T-cell (primary cell): Measurements from ENCODE around the gene TMEM236. TPM values are rescaled to one million over a fixed set of nuclear protein-coding genes. Genes with fewer than 3 reads are reported as not detected.
A peak's percentile ranks its signal among the peaks of the same experiment; 100 is the strongest.

Source experiments
- ATAC-seq, 4 experiments: fragments of 200-7000 bp in 3 of 4; fragments of 150-1000 bp in 1 of 4; cut with Tn5 transposase; replicated peaks in 1 of 4; 1 replicate in 3 of 4; 2 replicates in 1 of 4; pipeline ENCODE4 v1.10.0; 2021; ENCODE audit warnings: moderate library complexity in 3 of 4, mild to moderate bottlenecking in 2 of 4, moderate number of reproducible peaks in 1 of 4
- CTCF ChIA-PET, 2 donors: fragments of 300-600 bp; sonication (Branson Sonifier 250); formaldehyde crosslinking; loops; one replicate each; lab custom pipeline; 2022; ENCODE audit warnings: antibody characterized with exemption in 2 of 2; lab: Charles Lee
- POLR2A ChIA-PET, 2 donors: fragments of 300-600 bp; sonication (Branson Sonifier 250); formaldehyde crosslinking; loops; one replicate each; lab custom pipeline; 2022; ENCODE audit warnings: antibody characterized with exemption in 2 of 2; lab: Charles Lee
- DNase-seq, 35 experiments: peaks; one replicate each; pipeline versions ENCODE4 v3.0.0 to v3.0.0-alpha.2; 2013 to 2023
- H3K27ac ChIP-seq: one replicate; pipeline ENCODE4 v1.5.1; 2013; ENCODE audit warnings: low read length
- H3K27me3 ChIP-seq, 2 experiments: replicated peaks in 1 of 2; 1 replicate in 1 of 2; 2 replicates in 1 of 2; pipeline versions ENCODE4 v1.6.1 to v1.7.0; 2013; ENCODE audit warnings: low read length in 1 of 2, mixed read lengths in 1 of 2; ENCODE audit not compliant: control insufficient read depth in 2 of 2, insufficient read depth in 2 of 2; ENCODE audit errors: extremely low read depth in 1 of 2
- H3K36me3 ChIP-seq, 2 donors: 1 replicate in 1 of 2; 2 replicates in 1 of 2; pipeline versions ENCODE4 v1.6.1 to v1.7.0; 2013; ENCODE audit warnings: low read length in 1 of 2; ENCODE audit not compliant: control insufficient read depth in 2 of 2, insufficient read depth in 1 of 2; ENCODE audit errors: extremely low read depth in 1 of 2
- H3K4me1 ChIP-seq, 2 experiments: 1 replicate in 1 of 2; 2 replicates in 1 of 2; pipeline versions ENCODE4 v1.6.1 to v1.7.0; 2013; ENCODE audit warnings: low read length in 2 of 2, mixed read lengths in 1 of 2; ENCODE audit not compliant: insufficient read depth in 2 of 2, control insufficient read depth in 1 of 2; ENCODE audit errors: extremely low read depth in 1 of 2
- H3K4me3 ChIP-seq, 2 donors: 1 replicate in 1 of 2; 2 replicates in 1 of 2; pipeline versions ENCODE4 v1.5.1 to v1.7.0; 2013; ENCODE audit warnings: mild to moderate bottlenecking in 2 of 2, low read length in 1 of 2, moderate library complexity in 1 of 2; ENCODE audit not compliant: control insufficient read depth in 1 of 2; ENCODE audit errors: extremely low read depth in 1 of 2
- H3K9me3 ChIP-seq: 2 replicates; pipeline ENCODE4 v1.7.0; 2013
- H3K27ac Mint-ChIP-seq, 2 donors: one replicate each; pipeline ENCODE4 v1.8.0; 2020 to 2021; ENCODE audit warnings: mild to moderate bottlenecking in 2 of 2, mixed read lengths in 2 of 2
- H3K27me3 Mint-ChIP-seq, 2 donors: one replicate each; pipeline ENCODE4 v1.8.0; 2021 to 2022; ENCODE audit warnings: mixed read lengths in 2 of 2
- H3K36me3 Mint-ChIP-seq: one replicate; pipeline ENCODE4 v1.8.0; 2021; ENCODE audit warnings: mixed read lengths
- H3K4me1 Mint-ChIP-seq, 3 donors: one replicate each; pipeline ENCODE4 v1.8.0; 2020 to 2022; ENCODE audit warnings: mixed read lengths in 3 of 3, mild to moderate bottlenecking in 1 of 3
- H3K4me3 Mint-ChIP-seq, 3 donors: one replicate each; pipeline ENCODE4 v1.8.0; 2020 to 2022; ENCODE audit warnings: mild to moderate bottlenecking in 3 of 3, mixed read lengths in 3 of 3, moderate library complexity in 3 of 3
- H3K9me3 Mint-ChIP-seq, 3 donors: one replicate each; pipeline ENCODE4 v1.8.0; 2020 to 2022; ENCODE audit warnings: mixed read lengths in 3 of 3
- WGBS: methylation state at CpG from one replicate; pipeline ENCODE4 v1.1.5; 2013; ENCODE audit warnings: missing lambda C conversion rate; ENCODE audit not compliant: insufficient coverage; 5-methylcytosine and 5-hydroxymethylcytosine counted together
- total RNA-seq, 35 experiments: library from RNA in 6 of 35; stranded (reverse) in 6 of 35; fragments of 120-200 nt in 1 of 35; gene quantifications; one replicate each; pipeline versions ENCODE4 v1.2.1 to v1.2.4 and lab custom pipeline; 2013 to 2026

The TMEM236 gene
- total RNA-seq, 5 donors from 2014 or later (not counting 1 experiment from before 2014, with no cell fraction given) = 0.03 to 0.38 (median 0.07) TPM; not detected in 1

- Mint-ChIP-seq H3K27ac (no peak overlapping the region), H3K36me3 (no peaks in the 10 kb centered on the region), H3K9me3 (no peaks in the 10 kb centered on the region), H3K4me1 (peaks cover 0 to 4% (median 0%) of the 10 kb centered on the region in 3 donors), H3K27me3 (no peaks in the 10 kb centered on the region), H3K4me3 (no peak overlapping the region)
- H3K4me1 ChIP-seq = no peaks in the 10 kb centered on the region
- no peak overlapping the region for H3K27ac ChIP-seq
- no peaks in the 10 kb centered on the region for H3K36me3 ChIP-seq
- no peaks in the 10 kb centered on the region for H3K9me3 ChIP-seq
- ChIA-PET POLR2A (no interaction called here), CTCF (interaction anchor here (0.5 to 1.1 kb wide), 10 partner anchors 93 to 1153 kb away, joined by 3 to 9 read pairs (median 4); partner anchors contain the start of gene STAM (in 1 of the 2))
- no peak overlapping the region for H3K4me3 ChIP-seq
- 32% methylated on average over 5 of the region's 12 CpGs for WGBS
- ATAC-seq (no peak), DNase-seq (peak in 1 of 35 experiments; percentile 57)
- H3K27me3 ChIP-seq = peaks cover 0 to 2% of the 10 kb centered on the region in 2 experiments
Measured at GRCh38 chr10:17737027-17737965, 14.7 kb upstream of the TMEM236 start.

GRCh38 chr10:17740668-17741067, 11.3 kb upstream of the TMEM236 start:
- ATAC-seq (no peak), DNase-seq (no peak)
- no CpG with 5 or more reads among the region's 1 CpG for WGBS
- Mint-ChIP-seq H3K4me3 (no peak overlapping the region), H3K4me1 (peaks cover 3 to 9% (median 8%) of the 10 kb centered on the region in 3 donors), H3K9me3 (no peaks in the 10 kb centered on the region), H3K27me3 (no peaks in the 10 kb centered on the region), H3K27ac (no peak overlapping the region), H3K36me3 (no peaks in the 10 kb centered on the region)
- Histone ChIP-seq H3K4me1 (peaks cover 3 to 5% of the 10 kb centered on the region in 2 experiments), H3K27me3 (peaks cover 0 to 2% of the 10 kb centered on the region in 2 experiments), H3K36me3 (no peaks in the 10 kb centered on the region), H3K27ac (no peak overlapping the region), H3K9me3 (no peaks in the 10 kb centered on the region), H3K4me3 (no peak overlapping the region)
- POLR2A ChIA-PET = no interaction called here
- CTCF ChIA-PET = no interaction called here

- Mint-ChIP-seq H3K27me3 (no peaks in the 10 kb centered on the region), H3K9me3 (no peaks in the 10 kb centered on the region), H3K36me3 (no peaks in the 10 kb centered on the region), H3K4me1 (peaks cover 3 to 8% (median 5%) of the 10 kb centered on the region in 3 donors), H3K27ac (no peak overlapping the region), H3K4me3 (no peak overlapping the region)
- Histone ChIP-seq H3K4me1 (peaks cover 3 to 5% of the 10 kb centered on the region in 2 experiments), H3K27ac (no peak overlapping the region), H3K36me3 (no peaks in the 10 kb centered on the region), H3K9me3 (no peaks in the 10 kb centered on the region), H3K27me3 (peaks cover 0 to 2% of the 10 kb centered on the region in 2 experiments), H3K4me3 (no peak overlapping the region)
- WGBS = 67% methylated on average over 3 of the region's 14 CpGs
- POLR2A ChIA-PET = no interaction called here
- DNase-seq (peak; percentile 20 to 75 (median 60)), ATAC-seq (peak in 3 of 4 experiments; percentile 33 to 44 (median 35))
- CTCF ChIA-PET = interaction anchor here (0.5 to 1.8 kb wide), 9 partner anchors 16 to 490 kb away, joined by 3 to 17 read pairs (median 4); no protein-coding TSS in a partner anchor
Measured at GRCh38 chr10:17742918-17743317, 9.1 kb upstream of the TMEM236 start.

- Histone ChIP-seq H3K27me3 (peaks cover 0 to 2% of the 10 kb centered on the region in 2 experiments), H3K4me3 (no peak overlapping the region), H3K4me1 (peaks cover 3 to 5% of the 10 kb centered on the region in 2 experiments), H3K36me3 (no peaks in the 10 kb centered on the region), H3K9me3 (no peaks in the 10 kb centered on the region), H3K27ac (no peak overlapping the region)
- Mint-ChIP-seq H3K36me3 (no peaks in the 10 kb centered on the region), H3K27me3 (no peaks in the 10 kb centered on the region), H3K27ac (no peak overlapping the region), H3K4me1 (peaks cover 3 to 8% (median 5%) of the 10 kb centered on the region in 3 donors), H3K4me3 (no peak overlapping the region), H3K9me3 (no peaks in the 10 kb centered on the region)
- WGBS = no CpG with 5 or more reads among the region's 3 CpGs
- ATAC-seq = no peak
- ChIA-PET CTCF (interaction anchor here (0.7 to 1.7 kb wide), 4 partner anchors 72 to 489 kb away, joined by 4 to 17 read pairs (median 6); no protein-coding TSS in a partner anchor), POLR2A (interaction anchor here in 1 of 2 donors (0.6 kb wide), 1 partner anchor 209 kb away, joined by 4 read pairs; no protein-coding TSS in a partner anchor)
- no peak for DNase-seq
Measured at GRCh38 chr10:17743437-17743836, 8.6 kb upstream of the TMEM236 start.

- Histone ChIP-seq H3K36me3 (no peaks in the 10 kb centered on the region), H3K4me3 (no peak overlapping the region), H3K4me1 (peaks cover 3 to 5% of the 10 kb centered on the region in 2 experiments), H3K9me3 (no peaks in the 10 kb centered on the region), H3K27ac (no peak overlapping the region), H3K27me3 (peaks cover 0 to 2% of the 10 kb centered on the region in 2 experiments)
- POLR2A ChIA-PET = no interaction called here
- H3K9me3 Mint-ChIP-seq = no peaks in the 10 kb centered on the region
- H3K27me3 Mint-ChIP-seq = no peaks in the 10 kb centered on the region
- peaks cover 3 to 8% (median 5%) of the 10 kb centered on the region in 3 donors for H3K4me1 Mint-ChIP-seq
- H3K27ac Mint-ChIP-seq = no peak overlapping the region
- no peak for DNase-seq
- H3K4me3 Mint-ChIP-seq = no peak overlapping the region
- no peak for ATAC-seq
- H3K36me3 Mint-ChIP-seq = no peaks in the 10 kb centered on the region
- CTCF ChIA-PET = interaction anchor here in 1 of 2 donors (0.6 to 0.9 kb wide), 3 partner anchors 118 to 138 kb away, joined by 3 to 6 read pairs (median 3); no protein-coding TSS in a partner anchor
- 86% methylated on average over 3 of the region's 6 CpGs for WGBS
Measured at GRCh38 chr10:17744341-17744861, 7.6 kb upstream of the TMEM236 start.
